ENCODE measurements around the gene PMM1.

PMM1 gene

DNA sequence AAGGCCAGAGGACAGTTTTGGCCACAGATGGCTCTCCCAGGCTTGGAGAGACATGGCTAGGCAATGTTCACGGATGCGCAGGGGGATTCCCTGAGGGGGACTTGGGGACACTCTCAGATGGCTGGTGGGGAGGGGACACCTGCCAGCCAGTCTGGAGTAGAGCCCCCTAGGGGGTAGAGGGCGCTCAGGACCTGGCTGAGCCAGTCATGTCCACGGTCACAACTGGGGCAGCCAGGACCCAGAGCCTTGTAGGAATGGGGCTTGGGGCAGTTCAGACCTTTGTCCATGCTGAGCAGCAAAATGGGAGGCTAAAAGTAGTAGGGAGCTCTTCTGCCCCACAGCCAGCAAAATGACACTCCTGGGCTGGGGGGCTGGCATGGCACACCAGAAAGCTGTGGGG lies 27.2 kb downstream of the PMM1 start:
- Histone ChIP-seq H2BK12ac (ENCODE audit: low read length in 2 of 2) (peak overlapping the region; percentile 79 to 94), H3K14ac (ENCODE audit: low read length in 2 of 2) (no peak overlapping the region), H3K27me3 (ENCODE audit: control insufficient read depth in 1 of 2, insufficient read depth in 1 of 2, low read length in 2 of 2) (no peaks in the 10 kb centered on the region), H3K9me3 (ENCODE audit: control insufficient read depth, low read length) (no peaks in the 10 kb centered on the region), H2BK5ac (ENCODE audit: low read depth, low read length, poor library complexity, severe bottlenecking) (peak overlapping the region; percentile 63), H3K4me1 (ENCODE audit: control insufficient read depth, insufficient read depth, low read depth, low read length) (peaks cover 53% of the 10 kb centered on the region), H3K18ac (ENCODE audit: low read depth in 1 of 2, low read length in 2 of 2) (peak overlapping the region; percentile 63 to 92), H4K91ac (ENCODE audit: low read length) (peak overlapping the region; percentile 48), H3K79me1 (replicated peaks; ENCODE audit: low read length, poor library complexity, severe bottlenecking) (no peaks in the 10 kb centered on the region), H3K23ac (ENCODE audit: low read length in 2 of 2) (no peak overlapping the region), H3K4me3 (ENCODE audit: insufficient read depth in 1 of 2, low read depth in 1 of 2, low read length in 2 of 2) (no peak overlapping the region), H2BK120ac (ENCODE audit: low read depth, low read length) (peak overlapping the region; percentile 74), H3K4ac (ENCODE audit: low read depth in 1 of 2, low read length in 2 of 2) (peak overlapping the region; percentile 54 to 76), H2BK15ac (ENCODE audit: low read depth, poor library complexity, severe bottlenecking) (peak overlapping the region; percentile 55), H3K27ac (ENCODE audit: low read length, poor library complexity, severe bottlenecking) (peak overlapping the region; percentile 71), H2AFZ (ENCODE audit: low read depth, low read length) (no peak overlapping the region), H3K4me2 (ENCODE audit: low read length, poor library complexity, severe bottlenecking) (peak overlapping the region; percentile 59), H4K8ac (ENCODE audit: low read length) (peak overlapping the region; percentile 76), H2AK5ac (ENCODE audit: low read length, severe bottlenecking) (peak overlapping the region; percentile 84), H3K36me3 (ENCODE audit: control insufficient read depth in 1 of 2, insufficient read depth in 2 of 2, low read depth in 1 of 2, low read length in 2 of 2) (no peaks in the 10 kb centered on the region), H3K9ac (ENCODE audit: low read length) (no peak overlapping the region)
- WGBS: 81% methylated on average over 4 of the region's 4 CpGs
- DNase-seq: no peak

DNA sequence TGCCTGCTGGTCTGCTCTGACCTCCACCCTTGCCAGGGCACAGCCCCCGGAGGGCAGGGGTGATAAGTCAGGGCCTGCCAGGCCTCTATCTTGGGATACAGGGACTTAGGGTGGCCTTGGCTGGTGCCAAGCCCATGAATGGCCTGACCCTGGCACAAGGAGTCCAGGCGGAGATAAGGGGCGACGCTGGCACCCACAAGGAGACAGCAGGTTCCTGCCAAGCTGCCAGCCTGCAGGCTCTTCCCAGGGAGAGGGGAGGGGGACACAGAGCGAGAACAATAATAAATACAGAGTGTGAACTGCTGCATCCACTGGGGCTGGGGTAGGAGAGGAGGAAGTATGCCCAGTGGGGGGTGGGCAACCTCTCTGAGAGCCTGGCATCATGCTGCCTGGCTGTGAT lies 27.9 kb downstream of the PMM1 start:
- no peak overlapping the region for H3K23ac ChIP-seq (ENCODE audit: low read length in 2 of 2)
- H3K4me2 ChIP-seq (ENCODE audit: low read length, poor library complexity, severe bottlenecking): peak overlapping the region; percentile 74
- no peak overlapping the region for H2BK120ac ChIP-seq (ENCODE audit: low read depth, low read length)
- no peak overlapping the region for H3K14ac ChIP-seq (ENCODE audit: low read length in 2 of 2)
- no peak overlapping the region for H2BK5ac ChIP-seq (ENCODE audit: low read depth, low read length, poor library complexity, severe bottlenecking)
- no peak overlapping the region for H3K9ac ChIP-seq (ENCODE audit: low read length)
- no peaks in the 10 kb centered on the region for H3K79me1 ChIP-seq (replicated peaks; ENCODE audit: low read length, poor library complexity, severe bottlenecking)
- H3K4me3 ChIP-seq (ENCODE audit: insufficient read depth in 1 of 2, low read depth in 1 of 2, low read length in 2 of 2): no peak overlapping the region
- DNase-seq: no peak
- peaks cover 58% of the 10 kb centered on the region for H3K4me1 ChIP-seq (ENCODE audit: control insufficient read depth, insufficient read depth, low read depth, low read length)
- H3K27me3 ChIP-seq (ENCODE audit: control insufficient read depth in 1 of 2, insufficient read depth in 1 of 2, low read length in 2 of 2): no peaks in the 10 kb centered on the region
- H2AK5ac ChIP-seq (ENCODE audit: low read length, severe bottlenecking): peak overlapping the region; percentile 13
- H2AFZ ChIP-seq (ENCODE audit: low read depth, low read length): no peak overlapping the region
- H2BK12ac ChIP-seq (ENCODE audit: low read length in 2 of 2): peak overlapping the region in 1 of 2 experiments; percentile 59
- H3K18ac ChIP-seq (ENCODE audit: low read depth in 1 of 2, low read length in 2 of 2): peak overlapping the region in 1 of 2 experiments; percentile 69
- peak overlapping the region; percentile 8 for H3K27ac ChIP-seq (ENCODE audit: low read length, poor library complexity, severe bottlenecking)
- 90% methylated on average over 5 of the region's 5 CpGs for WGBS
- H4K91ac ChIP-seq (ENCODE audit: low read length): peak overlapping the region; percentile 43
- no peak overlapping the region for H2BK15ac ChIP-seq (ENCODE audit: low read depth, poor library complexity, severe bottlenecking)
- peak overlapping the region in 1 of 2 experiments; percentile 65 for H3K4ac ChIP-seq (ENCODE audit: low read depth in 1 of 2, low read length in 2 of 2)
- no peaks in the 10 kb centered on the region for H3K9me3 ChIP-seq (ENCODE audit: control insufficient read depth, low read length)
- no peak overlapping the region for H4K8ac ChIP-seq (ENCODE audit: low read length)
- no peaks in the 10 kb centered on the region for H3K36me3 ChIP-seq (ENCODE audit: control insufficient read depth in 1 of 2, insufficient read depth in 2 of 2, low read depth in 1 of 2, low read length in 2 of 2)

DNA sequence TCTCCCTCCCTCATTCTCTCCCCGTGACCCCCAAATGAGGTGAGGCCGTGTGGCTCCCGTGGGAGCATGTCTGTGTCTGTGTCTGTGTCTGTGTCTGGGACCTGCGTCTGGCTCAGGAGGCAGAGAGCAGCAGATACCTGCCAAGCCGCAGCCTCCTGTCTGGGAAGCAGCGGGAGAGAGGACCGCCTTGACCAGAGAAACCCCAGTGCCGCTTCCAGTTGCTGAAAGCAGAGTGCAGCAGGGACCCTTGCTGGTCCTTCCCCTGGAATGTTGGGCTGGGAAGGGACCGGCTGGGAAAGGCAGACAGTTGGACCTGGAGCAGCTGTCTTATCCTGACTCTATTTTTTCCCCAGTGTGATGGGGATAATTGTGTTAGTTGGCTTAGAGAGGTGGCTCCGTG lies 28.3 kb downstream of the PMM1 start:
- peak overlapping the region in 1 of 2 experiments; percentile 36 for H3K14ac ChIP-seq (ENCODE audit: low read length in 2 of 2)
- no peak overlapping the region for H2BK120ac ChIP-seq (ENCODE audit: low read depth, low read length)
- peaks cover 58% of the 10 kb centered on the region for H3K4me1 ChIP-seq (ENCODE audit: control insufficient read depth, insufficient read depth, low read depth, low read length)
- no peaks in the 10 kb centered on the region for H3K79me1 ChIP-seq (replicated peaks; ENCODE audit: low read length, poor library complexity, severe bottlenecking)
- H3K27ac ChIP-seq (ENCODE audit: low read length, poor library complexity, severe bottlenecking): peak overlapping the region; percentile 8
- H2AFZ ChIP-seq (ENCODE audit: low read depth, low read length): peak overlapping the region; percentile 32
- peak overlapping the region; percentile 49 to 61 for H3K4me3 ChIP-seq (ENCODE audit: insufficient read depth in 1 of 2, low read depth in 1 of 2, low read length in 2 of 2)
- 56% methylated on average over 9 of the region's 10 CpGs for WGBS
- peak overlapping the region; percentile 29 for H4K91ac ChIP-seq (ENCODE audit: low read length)
- H2AK5ac ChIP-seq (ENCODE audit: low read length, severe bottlenecking): peak overlapping the region; percentile 13
- H2BK12ac ChIP-seq (ENCODE audit: low read length in 2 of 2): peak overlapping the region; percentile 30 to 59
- H3K23ac ChIP-seq (ENCODE audit: low read length in 2 of 2): no peak overlapping the region
- peak overlapping the region in 1 of 2 experiments; percentile 34 for H3K18ac ChIP-seq (ENCODE audit: low read depth in 1 of 2, low read length in 2 of 2)
- H2BK15ac ChIP-seq (ENCODE audit: low read depth, poor library complexity, severe bottlenecking): no peak overlapping the region
- H3K36me3 ChIP-seq (ENCODE audit: control insufficient read depth in 1 of 2, insufficient read depth in 2 of 2, low read depth in 1 of 2, low read length in 2 of 2): no peaks in the 10 kb centered on the region
- no peak overlapping the region for H2BK5ac ChIP-seq (ENCODE audit: low read depth, low read length, poor library complexity, severe bottlenecking)
- H4K8ac ChIP-seq (ENCODE audit: low read length): no peak overlapping the region
- H3K4me2 ChIP-seq (ENCODE audit: low read length, poor library complexity, severe bottlenecking): peak overlapping the region; percentile 74
- no peak for DNase-seq
- H3K9ac ChIP-seq (ENCODE audit: low read length): peak overlapping the region; percentile 50
- H3K27me3 ChIP-seq (ENCODE audit: control insufficient read depth in 1 of 2, insufficient read depth in 1 of 2, low read length in 2 of 2): no peaks in the 10 kb centered on the region
- H3K4ac ChIP-seq (ENCODE audit: low read depth in 1 of 2, low read length in 2 of 2): peak overlapping the region in 1 of 2 experiments; percentile 65
- H3K9me3 ChIP-seq (ENCODE audit: control insufficient read depth, low read length): no peaks in the 10 kb centered on the region

DNA sequence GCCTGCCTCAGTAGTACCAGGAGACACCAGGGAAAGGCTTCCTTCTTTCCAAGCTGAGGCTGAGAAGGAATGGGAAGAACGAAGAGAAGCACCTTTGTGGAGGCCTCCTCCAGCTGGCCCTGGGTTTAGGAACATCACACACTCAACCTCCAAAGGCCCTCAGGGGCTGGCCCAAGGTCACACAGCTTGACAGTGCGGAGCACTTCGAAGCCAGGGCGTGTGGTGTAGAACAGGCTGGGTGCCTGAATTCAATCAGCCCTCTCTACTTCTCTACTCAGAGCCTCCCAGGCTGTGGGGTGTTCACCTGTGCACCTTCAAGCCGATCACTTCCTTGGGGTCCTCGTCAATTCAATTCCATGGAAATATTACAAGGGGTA lies 29.6 kb downstream of the PMM1 start:
- Histone ChIP-seq H2BK15ac (ENCODE audit: low read depth, poor library complexity, severe bottlenecking) (no peak overlapping the region), H2AFZ (ENCODE audit: low read depth, low read length) (no peak overlapping the region), H4K8ac (ENCODE audit: low read length) (no peak overlapping the region), H3K27me3 (ENCODE audit: control insufficient read depth in 1 of 2, insufficient read depth in 1 of 2, low read length in 2 of 2) (no peaks in the 10 kb centered on the region), H3K79me1 (replicated peaks; ENCODE audit: low read length, poor library complexity, severe bottlenecking) (no peaks in the 10 kb centered on the region), H3K23ac (ENCODE audit: low read length in 2 of 2) (no peak overlapping the region), H3K9ac (ENCODE audit: low read length) (no peak overlapping the region), H4K91ac (ENCODE audit: low read length) (no peak overlapping the region), H3K4ac (ENCODE audit: low read depth in 1 of 2, low read length in 2 of 2) (no peak overlapping the region), H3K36me3 (ENCODE audit: control insufficient read depth in 1 of 2, insufficient read depth in 2 of 2, low read depth in 1 of 2, low read length in 2 of 2) (no peaks in the 10 kb centered on the region), H3K9me3 (ENCODE audit: control insufficient read depth, low read length) (no peaks in the 10 kb centered on the region), H3K27ac (ENCODE audit: low read length, poor library complexity, severe bottlenecking) (no peak overlapping the region), H2BK120ac (ENCODE audit: low read depth, low read length) (no peak overlapping the region), H3K4me3 (ENCODE audit: insufficient read depth in 1 of 2, low read depth in 1 of 2, low read length in 2 of 2) (no peak overlapping the region), H2BK12ac (ENCODE audit: low read length in 2 of 2) (no peak overlapping the region), H2AK5ac (ENCODE audit: low read length, severe bottlenecking) (peak overlapping the region; percentile 46), H3K14ac (ENCODE audit: low read length in 2 of 2) (no peak overlapping the region), H3K4me2 (ENCODE audit: low read length, poor library complexity, severe bottlenecking) (peak overlapping the region; percentile 74), H3K18ac (ENCODE audit: low read depth in 1 of 2, low read length in 2 of 2) (no peak overlapping the region), H3K4me1 (ENCODE audit: control insufficient read depth, insufficient read depth, low read depth, low read length) (peaks cover 54% of the 10 kb centered on the region), H2BK5ac (ENCODE audit: low read depth, low read length, poor library complexity, severe bottlenecking) (no peak overlapping the region)
- WGBS: 75% methylated on average over 6 of the region's 6 CpGs
- no peak for DNase-seq
